HG02623 (cell line): ENCODE results near the gene C17orf100.
"Not testable (repeated sequence)": the region's sequence is repeated elsewhere in the genome, so short reads cannot be mapped to it uniquely, and the experiment has no call there.

Experiments
- ATAC-seq: cut with Tn5 transposase; IDR thresholded peaks from one replicate; pipeline ENCODE4 v1.9.1; 2021; ENCODE audit warnings: moderate library complexity; ENCODE audit not compliant: unreplicated experiment

Gene C17orf100

DNA sequence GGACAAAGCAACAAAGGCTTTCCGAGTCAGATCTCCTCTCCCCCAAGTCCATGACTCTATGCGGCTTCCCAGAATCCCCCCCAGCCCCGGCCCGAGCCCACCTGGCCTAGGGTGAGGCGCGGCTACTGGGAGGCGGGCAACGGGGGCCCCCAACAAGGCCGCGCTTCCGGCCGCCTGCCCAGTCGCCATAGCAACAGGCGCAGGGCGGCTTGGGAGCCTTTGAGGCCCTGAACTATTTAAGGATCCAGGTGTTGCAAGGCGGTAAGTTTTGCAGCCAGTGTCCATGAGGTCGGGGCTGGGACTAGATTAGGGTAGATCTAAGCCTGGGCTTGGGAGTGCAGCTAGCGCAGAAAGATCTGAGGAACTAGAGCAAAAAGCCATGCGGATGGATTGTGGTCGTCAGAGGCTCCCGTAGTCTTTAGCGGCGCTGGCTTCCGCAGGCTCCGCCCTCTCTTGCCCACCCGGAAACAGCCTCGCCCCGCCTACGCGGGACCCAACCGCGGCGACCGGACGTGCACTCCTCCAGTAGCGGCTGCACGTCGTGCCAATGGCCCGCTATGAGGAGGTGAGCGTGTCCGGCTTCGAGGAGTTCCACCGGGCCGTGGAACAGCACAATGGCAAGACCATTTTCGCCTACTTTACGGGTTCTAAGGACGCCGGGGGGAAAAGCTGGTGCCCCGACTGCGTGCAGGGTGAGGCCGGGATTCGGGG, 10.9 kb upstream of the C17orf100 start, which contains the start of the genes KIAA0753 and TXNDC17:
Gene KIAA0753 (minus strand): TSS at position 176 of the 711 bp plus-strand sequence. CDS start 5,608 bp downstream, outside the sequence.
Gene TXNDC17 (plus strand): TSS at position 525 of the 711 bp plus-strand sequence. CDS start 23 bp downstream, at position 548.
- peak; percentile 88 for ATAC-seq

GRCh38 chr17:6641247-6641863, 10.2 kb upstream of the C17orf100 start:
- ATAC-seq: no peak

DNA sequence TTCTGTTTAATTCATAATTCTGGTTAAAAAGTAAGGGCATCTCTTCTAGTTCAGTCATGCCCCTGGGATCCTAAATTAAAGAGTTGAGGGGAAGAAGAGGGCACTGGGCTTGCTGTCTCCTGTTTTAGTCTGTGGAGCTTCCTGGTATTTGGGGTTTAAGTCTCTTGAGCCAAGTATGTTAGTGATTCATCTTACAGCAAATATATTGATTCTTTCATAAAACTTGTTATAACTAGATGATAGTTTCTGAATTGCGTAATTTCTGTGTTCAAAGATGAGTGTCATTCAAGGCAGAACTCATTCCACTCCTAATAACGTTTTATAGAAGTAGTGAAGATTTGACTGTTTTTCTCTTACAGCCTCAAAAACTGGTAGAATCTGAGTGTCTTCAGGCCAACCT, 9.0 kb upstream of the C17orf100 start:
- ATAC-seq: no peak

GRCh38 chr17:6643451-6644125, 8.0 kb upstream of the C17orf100 start:
- no peak for ATAC-seq

- no peak for ATAC-seq
Measured at GRCh38 chr17:6648181-6648580, 3.4 kb upstream of the C17orf100 start.

- peak; percentile 16 for ATAC-seq
Measured at GRCh38 chr17:6651919-6652452, 424 bp downstream of the C17orf100 start.

GRCh38 chr17:6654841-6655731, 3.5 kb downstream of the C17orf100 start:
- ATAC-seq: no peak

DNA sequence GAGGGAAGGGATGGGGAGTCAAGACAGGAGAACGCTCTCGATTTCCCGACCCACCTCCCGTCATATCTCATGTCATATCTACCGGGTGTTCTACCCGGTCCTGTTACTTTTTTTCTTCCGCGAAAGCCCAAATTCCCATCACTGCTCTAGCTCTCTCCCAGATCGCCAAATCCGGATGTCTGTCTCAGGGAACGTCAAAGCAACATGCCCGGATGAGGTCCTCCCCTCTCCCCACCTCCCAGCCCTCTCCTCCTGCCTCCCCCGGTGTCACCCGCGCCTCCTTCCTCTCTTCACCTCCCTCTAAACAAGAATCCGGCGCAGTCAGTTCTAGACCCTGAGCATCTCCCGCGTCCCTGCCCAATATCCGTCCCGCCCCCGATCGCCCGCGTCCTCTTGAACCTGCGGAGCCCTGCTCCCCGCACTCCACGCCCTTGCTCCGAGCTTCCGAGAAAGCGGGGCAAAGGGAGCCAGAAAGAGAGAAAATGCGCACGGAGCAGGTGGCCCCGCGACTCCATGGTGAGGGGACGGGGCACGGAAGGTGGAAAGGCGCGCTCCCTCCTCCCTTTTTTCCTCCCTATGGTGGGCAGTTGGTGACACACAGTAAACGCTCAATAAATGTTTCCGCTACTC, 4.3 kb downstream of the C17orf100 start:
- not testable (repeated sequence) for ATAC-seq

- not testable (repeated sequence) for ATAC-seq
Measured at GRCh38 chr17:6656797-6657632, 5.5 kb downstream of the C17orf100 start.

DNA sequence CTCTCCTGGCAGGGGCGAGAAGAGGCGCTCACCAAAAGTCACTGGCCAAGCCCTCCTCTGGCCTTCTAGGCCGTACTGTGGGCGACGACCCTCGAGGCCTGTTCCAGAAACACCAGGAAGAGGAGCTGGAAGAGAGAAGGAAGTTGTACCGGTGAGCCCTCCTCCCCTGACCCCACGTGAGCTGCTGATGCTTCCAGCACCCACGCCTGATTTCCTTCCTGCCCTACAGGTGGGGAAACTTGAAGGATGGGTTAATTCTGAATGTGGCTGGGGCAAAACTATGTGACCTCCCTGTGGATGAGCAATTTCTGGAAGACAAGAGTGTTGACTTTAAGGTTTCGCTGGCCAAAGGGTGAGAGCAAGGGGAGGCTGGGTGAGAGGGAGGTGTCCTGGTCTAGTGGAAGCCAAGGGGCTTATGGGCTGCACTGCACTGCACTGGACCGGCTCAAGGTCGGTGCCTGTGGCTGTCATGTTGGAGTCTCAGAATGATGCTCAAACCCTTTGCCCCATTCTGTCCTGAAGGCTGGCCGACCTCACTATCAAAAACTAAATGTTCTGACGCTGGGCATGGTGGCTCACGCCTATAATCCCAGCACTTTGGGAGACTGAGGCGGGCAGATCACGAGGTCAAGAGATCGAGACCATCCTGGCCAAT, 6.2 kb downstream of the C17orf100 start:
- no peak for ATAC-seq

DNA sequence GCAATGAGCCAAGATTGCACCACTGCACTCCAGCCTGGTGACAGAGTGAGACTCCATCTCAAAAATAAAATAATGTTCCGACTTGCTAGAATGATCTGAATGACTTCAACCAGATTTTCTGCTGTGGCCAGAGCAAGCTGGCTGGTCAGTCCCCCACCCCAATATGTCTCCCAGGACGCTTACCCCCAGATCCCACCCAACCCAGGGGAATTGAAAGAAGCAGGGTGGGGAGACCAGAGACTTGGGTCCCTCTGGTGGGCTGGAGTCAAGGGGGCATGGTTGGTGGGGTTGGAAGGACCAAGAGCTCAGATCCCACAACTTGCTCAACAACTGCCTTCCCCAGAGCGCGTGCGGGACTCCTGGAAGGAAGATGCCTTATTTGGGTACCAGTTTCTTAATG, 6.8 kb downstream of the C17orf100 start:
- not testable (repeated sequence) for ATAC-seq

- ATAC-seq: no peak
Measured at GRCh38 chr17:6660101-6660500, 8.5 kb downstream of the C17orf100 start.

DNA sequence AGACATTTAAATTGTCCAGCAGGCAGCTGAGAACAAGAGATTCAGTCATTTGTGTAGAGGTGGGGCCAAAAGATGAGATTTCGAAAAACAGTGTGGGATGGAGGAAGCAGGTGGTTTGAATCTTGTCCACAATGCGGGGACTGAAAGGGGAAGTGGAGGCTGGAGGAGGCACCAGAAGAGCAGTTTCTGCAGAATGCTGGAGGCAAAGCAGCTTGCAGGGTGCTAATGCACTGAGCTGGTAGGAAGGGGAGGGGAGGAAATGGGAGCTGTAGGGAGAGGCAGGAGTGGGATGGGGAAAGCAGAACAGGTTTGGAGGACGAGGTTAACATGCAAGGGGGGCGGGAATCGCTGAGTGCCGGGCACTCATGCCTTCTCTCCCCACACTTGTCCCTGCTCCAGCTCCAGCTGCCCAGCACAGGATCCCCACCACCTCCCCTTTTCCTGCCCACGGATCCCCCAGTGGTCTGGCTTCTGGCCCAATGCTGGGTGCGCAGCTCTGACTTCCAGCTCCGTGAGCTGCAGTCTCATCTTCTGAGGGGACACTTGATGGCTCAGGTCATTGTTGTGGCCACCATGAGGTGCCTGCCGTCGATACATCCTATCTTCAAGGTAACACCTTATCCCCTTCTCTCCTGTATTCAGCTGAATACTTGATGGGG, 9.4 kb downstream of the C17orf100 start:
- ATAC-seq: peak; percentile 81

- ATAC-seq: no peak
Measured at GRCh38 chr17:6661464-6661848, 9.9 kb downstream of the C17orf100 start.

- ATAC-seq: not testable (repeated sequence)
Measured at GRCh38 chr17:6663200-6663599, 11.6 kb downstream of the C17orf100 start.

DNA sequence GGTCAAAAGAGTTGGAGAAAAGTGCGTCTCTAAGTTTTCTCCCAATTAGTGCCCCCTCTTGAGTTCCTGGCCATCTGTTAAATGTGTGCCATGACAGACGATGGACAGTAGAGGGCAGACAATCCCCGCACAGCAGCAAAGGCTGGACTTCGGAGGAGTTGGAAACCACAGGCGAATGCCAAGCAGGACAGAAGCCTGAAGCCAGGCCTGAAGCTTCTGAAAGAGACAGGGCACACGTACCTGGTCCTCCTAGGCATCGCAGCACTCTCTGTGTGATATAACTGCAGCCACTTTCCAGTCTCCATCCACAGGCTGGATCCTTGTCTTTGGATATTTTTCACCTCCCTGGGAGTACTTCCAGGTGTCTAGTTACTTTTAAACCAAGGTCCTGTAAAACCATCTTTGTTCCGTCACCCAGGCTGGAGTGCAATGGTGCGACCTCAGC, 14.5 kb downstream of the C17orf100 start:
- no peak for ATAC-seq

DNA sequence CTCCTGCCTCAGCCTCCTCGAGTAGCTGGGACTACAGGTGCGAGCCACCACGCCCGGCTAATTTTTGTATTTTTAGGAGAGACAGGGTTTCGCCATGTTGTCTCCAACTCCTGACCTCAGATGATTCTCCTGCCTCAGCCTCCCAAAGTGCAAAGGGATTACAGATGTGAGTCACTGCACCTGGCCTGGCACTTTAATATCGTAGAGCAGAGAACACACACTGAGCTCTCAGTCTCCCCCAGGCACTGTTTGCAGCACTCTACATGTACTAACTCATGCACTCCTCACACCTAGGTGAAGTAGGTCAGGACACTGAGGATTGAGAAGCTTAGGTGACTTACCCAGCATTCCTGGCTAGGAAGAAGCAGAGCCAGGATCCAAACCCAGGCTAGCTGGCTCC, 15.0 kb downstream of the C17orf100 start:
- no peak for ATAC-seq

DNA sequence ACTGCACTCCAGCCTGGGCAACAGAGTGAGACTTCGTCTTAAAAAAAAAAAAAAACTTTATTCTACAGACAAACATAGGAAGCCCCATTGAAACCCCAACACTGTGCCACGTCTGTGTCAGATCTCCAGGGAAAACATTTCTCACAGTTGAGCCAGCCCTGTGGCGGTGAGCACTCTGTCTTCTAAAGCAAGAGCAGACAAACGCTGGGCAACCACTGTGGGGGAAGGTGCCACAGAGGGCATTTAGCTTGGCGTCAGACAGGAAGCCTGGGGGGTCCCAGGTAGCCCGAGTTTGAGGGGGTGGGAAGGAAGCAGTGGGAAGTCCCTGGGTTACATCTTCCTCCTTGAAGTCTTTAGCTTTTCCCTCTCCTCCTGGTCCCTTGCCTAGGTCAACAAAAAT, 16.0 kb downstream of the C17orf100 start:
- no peak for ATAC-seq
